ENCODE measurements around the gene ASB2. TPM values are rescaled to one million over a fixed set of nuclear protein-coding genes. Genes with fewer than 3 reads are reported as not detected.

The ASB2 gene
- total and polyA plus RNA-seq, 2 experiments from 2014 or later, result 191 to 208 TPM

DNA sequence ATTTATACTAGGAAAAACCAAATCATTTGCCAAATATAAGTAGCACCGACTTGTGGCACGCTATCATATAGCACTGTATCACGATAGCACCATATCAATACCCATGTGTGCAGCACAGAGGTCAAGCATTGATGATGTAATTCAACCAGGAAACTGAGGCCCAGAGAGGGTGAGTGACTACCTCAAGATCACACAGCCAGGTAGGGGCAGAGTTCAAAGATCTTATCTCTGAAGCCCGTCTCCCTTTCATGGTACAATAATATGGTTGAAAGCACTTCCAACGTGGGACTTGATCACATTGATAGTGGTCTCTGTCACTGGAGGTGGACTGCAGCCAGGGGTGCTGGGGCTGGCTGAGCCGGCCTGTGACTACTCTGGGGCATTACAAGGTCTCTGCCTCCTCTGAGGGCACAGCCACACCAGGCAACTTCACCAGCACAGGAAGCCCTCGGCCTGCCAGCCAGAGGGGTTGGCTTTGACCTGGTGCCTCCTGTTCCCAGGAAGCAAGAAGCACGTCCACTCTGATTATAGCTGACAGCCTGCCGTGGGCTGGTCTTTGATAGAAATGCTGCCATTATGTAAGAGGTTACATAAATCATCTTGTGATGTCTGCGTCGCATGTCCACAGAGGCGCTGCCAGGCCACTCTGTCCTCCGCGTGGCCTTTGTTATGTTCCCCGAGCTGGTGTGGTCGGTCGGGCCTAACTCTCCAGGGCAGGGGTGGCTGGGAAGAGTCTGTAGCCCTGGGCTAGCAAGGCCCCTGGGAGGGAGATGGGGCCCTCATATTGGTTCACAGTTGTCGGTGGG, 55.2 kb downstream of the ASB2 start:
- no peak overlapping the region for H3K4me3 ChIP-seq
- no peaks in the 10 kb centered on the region for H3K36me3 ChIP-seq
- H3K27ac ChIP-seq, result no peak overlapping the region
- no peaks in the 10 kb centered on the region for H3K27me3 ChIP-seq
- TF ChIP-seq, protein P1, sequence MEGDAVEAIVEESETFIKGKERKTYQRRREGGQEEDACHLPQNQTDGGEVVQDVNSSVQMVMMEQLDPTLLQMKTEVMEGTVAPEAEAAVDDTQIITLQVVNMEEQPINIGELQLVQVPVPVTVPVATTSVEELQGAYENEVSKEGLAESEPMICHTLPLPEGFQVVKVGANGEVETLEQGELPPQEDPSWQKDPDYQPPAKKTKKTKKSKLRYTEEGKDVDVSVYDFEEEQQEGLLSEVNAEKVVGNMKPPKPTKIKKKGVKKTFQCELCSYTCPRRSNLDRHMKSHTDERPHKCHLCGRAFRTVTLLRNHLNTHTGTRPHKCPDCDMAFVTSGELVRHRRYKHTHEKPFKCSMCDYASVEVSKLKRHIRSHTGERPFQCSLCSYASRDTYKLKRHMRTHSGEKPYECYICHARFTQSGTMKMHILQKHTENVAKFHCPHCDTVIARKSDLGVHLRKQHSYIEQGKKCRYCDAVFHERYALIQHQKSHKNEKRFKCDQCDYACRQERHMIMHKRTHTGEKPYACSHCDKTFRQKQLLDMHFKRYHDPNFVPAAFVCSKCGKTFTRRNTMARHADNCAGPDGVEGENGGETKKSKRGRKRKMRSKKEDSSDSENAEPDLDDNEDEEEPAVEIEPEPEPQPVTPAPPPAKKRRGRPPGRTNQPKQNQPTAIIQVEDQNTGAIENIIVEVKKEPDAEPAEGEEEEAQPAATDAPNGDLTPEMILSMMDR (IDR thresholded peaks at IDR 0.05; ENCODE audit: low read depth, low read length), result no peak
- DNase-seq (ENCODE audit: low read depth in 1 of 2, low spot score in 1 of 2), result no peak
- H3K9me3 ChIP-seq (ENCODE audit: low read depth), result no peaks in the 10 kb centered on the region
- no peaks in the 10 kb centered on the region for H3K4me1 ChIP-seq (ENCODE audit: low read depth)

DNA sequence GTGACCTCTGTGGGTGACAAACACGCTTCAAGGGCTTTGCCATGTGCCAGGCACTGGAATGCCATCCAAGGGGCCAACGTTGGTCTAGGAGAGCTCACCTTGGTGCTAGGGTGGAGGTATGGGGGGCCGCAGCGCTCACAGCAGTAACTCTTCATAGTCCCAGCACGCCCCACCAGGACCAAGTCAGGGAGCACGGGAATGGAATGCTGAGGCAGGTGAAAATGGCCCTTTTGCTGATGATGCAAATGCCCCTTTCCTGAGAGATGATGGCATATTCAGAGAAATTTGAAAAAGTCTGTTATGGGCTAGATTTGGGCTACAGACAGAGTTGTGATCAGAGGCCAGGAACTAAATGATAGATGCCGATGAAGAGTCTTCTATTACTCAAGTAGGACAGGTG, 59.2 kb downstream of the ASB2 start:
- TF ChIP-seq, protein P1 (IDR thresholded peaks at IDR 0.05; ENCODE audit: low read depth, low read length), result no peak
- no peak overlapping the region for H3K4me3 ChIP-seq
- no peaks in the 10 kb centered on the region for H3K27me3 ChIP-seq
- no peaks in the 10 kb centered on the region for H3K4me1 ChIP-seq (ENCODE audit: low read depth)
- no peak overlapping the region for H3K27ac ChIP-seq
- no peaks in the 10 kb centered on the region for H3K36me3 ChIP-seq
- H3K9me3 ChIP-seq (ENCODE audit: low read depth), result no peaks in the 10 kb centered on the region
- no peak for DNase-seq (ENCODE audit: low read depth in 1 of 2, low spot score in 1 of 2)

DNA sequence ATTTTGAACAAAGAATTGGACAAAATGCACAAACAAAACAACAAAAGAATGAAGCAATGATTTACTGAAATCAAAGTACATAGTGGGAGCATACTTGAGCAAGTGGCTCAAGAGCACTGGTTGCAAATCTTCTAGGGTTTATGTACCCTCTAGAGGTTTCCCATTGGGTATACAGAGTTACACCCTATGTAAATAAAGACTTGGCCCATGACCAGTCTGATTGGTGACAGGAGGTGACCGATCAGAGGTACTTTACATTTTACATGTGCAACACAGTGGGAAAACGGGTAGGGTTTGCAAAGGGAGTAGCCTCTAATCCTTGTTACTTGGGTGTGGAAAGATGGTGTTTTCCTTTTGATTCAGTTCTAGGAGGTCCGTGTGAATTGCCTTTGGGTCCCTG, 59.9 kb downstream of the ASB2 start:
- no peak for DNase-seq (ENCODE audit: low read depth in 1 of 2, low spot score in 1 of 2)
- H3K9me3 ChIP-seq (ENCODE audit: low read depth), result no peaks in the 10 kb centered on the region

DNA sequence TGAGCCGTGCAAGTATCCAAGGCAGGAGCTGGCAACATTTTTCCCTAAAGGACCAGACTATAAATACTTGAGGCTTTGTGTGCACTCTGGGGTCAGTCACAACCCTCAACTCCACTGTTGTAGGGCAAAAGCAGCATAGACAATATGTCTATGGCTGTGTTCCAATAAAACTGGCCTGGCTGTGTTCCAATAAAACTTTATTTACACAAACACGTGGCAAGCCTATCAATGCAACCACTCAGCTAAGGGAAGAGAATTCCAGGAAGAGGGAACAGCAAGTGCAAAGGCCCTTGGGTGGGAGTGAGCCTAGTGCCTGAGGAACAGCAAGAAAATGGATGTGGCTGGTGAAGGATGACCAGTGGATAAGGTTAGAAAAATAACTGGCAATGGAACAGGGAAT, 60.6 kb downstream of the ASB2 start:
- TF ChIP-seq, protein P1 (IDR thresholded peaks at IDR 0.05; ENCODE audit: low read depth, low read length), result no peak
- Histone ChIP-seq H3K27me3 (no peaks in the 10 kb centered on the region), H3K36me3 (no peaks in the 10 kb centered on the region), H3K4me1 (ENCODE audit: low read depth) (no peaks in the 10 kb centered on the region), H3K9me3 (ENCODE audit: low read depth) (no peaks in the 10 kb centered on the region), H3K4me3 (no peak overlapping the region), H3K27ac (no peak overlapping the region)
- no peak for DNase-seq (ENCODE audit: low read depth in 1 of 2, low spot score in 1 of 2)

More for the DNA sequence above, 59.9 kb downstream of the ASB2 start:
- TF ChIP-seq, protein P1 (IDR thresholded peaks at IDR 0.05; ENCODE audit: low read depth, low read length), result no peak
- Histone ChIP-seq H3K27me3 (no peaks in the 10 kb centered on the region), H3K4me3 (no peak overlapping the region), H3K27ac (no peak overlapping the region), H3K36me3 (no peaks in the 10 kb centered on the region), H3K4me1 (ENCODE audit: low read depth) (no peaks in the 10 kb centered on the region)

DNA sequence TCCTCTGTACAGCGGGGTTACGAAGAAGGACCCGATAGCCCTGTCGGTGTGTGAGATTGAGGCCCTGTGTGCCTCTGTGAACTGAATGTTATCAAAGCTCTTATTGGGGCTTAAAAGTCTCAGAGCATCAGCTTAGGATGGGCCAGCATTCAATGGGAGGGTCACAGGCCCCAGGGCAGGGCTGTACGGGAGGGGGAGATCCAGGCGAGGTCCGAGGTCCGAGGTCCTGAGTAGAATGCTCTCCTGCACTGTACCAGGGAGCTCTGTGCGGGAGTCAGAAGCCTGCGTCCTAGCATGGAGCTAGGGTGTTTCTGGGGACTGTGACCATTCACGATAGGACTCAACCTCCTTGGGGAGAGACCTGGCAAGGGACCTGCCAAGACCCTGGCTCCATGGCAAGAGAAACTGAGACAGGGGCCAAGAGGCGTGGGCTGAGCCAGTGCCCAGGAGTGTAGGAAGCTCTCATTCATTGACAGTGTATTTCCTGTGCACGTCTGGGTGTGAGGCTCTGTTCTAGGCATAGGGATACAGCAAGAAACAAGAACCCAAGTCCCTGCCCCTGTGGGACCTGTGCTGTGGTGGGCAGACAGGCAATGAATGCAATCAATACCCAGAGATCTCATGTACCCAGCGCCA, 61.2 kb downstream of the ASB2 start:
- Histone ChIP-seq H3K36me3 (no peaks in the 10 kb centered on the region), H3K27ac (no peak overlapping the region), H3K4me3 (no peak overlapping the region), H3K4me1 (ENCODE audit: low read depth) (no peaks in the 10 kb centered on the region), H3K9me3 (ENCODE audit: low read depth) (no peaks in the 10 kb centered on the region), H3K27me3 (no peaks in the 10 kb centered on the region)
- TF ChIP-seq, protein P1 (IDR thresholded peaks at IDR 0.05; ENCODE audit: low read depth, low read length), result no peak
- DNase-seq (ENCODE audit: low read depth in 1 of 2, low spot score in 1 of 2), result no peak

Data from cardiac muscle cell (in vitro differentiated cells and primary cell).